Endodermal cell (in vitro differentiated cells): ENCODE results near the gene FGF14. TPM values are rescaled to one million over a fixed set of nuclear protein-coding genes. Genes with fewer than 3 reads are reported as not detected.
"Not testable (repeated sequence)": the region's sequence is repeated elsewhere in the genome, so short reads cannot be mapped to it uniquely, and the experiment has no call there.

ENCODE experiments used
- DNase-seq: peaks from one replicate; pipeline ENCODE4 v3.0.0-alpha.2; 2017
- H3K27ac ChIP-seq: 2 replicates; pipeline ENCODE4 v1.5.1; 2013; ENCODE audit warnings: mild to moderate bottlenecking, low read depth, low read length, moderate library complexity
- H3K27me3 ChIP-seq: 2 replicates; pipeline ENCODE4 v1.6.1; 2013; ENCODE audit warnings: mild to moderate bottlenecking, low read length, moderate library complexity; ENCODE audit not compliant: insufficient read depth, control insufficient read depth, poor library complexity, severe bottlenecking
- H3K36me3 ChIP-seq: 2 replicates; pipeline ENCODE4 v1.7.0; 2013; ENCODE audit warnings: mild to moderate bottlenecking, low read length, moderate library complexity; ENCODE audit not compliant: control insufficient read depth, insufficient read depth
- H3K4me1 ChIP-seq: one replicate; pipeline ENCODE4 v1.7.0; 2013; ENCODE audit warnings: low read length; ENCODE audit not compliant: control insufficient read depth, insufficient read depth
- H3K4me3 ChIP-seq: 2 replicates; pipeline ENCODE4 v1.5.1; 2013; ENCODE audit warnings: mild to moderate bottlenecking, low read length, moderate library complexity
- H3K9ac ChIP-seq: 2 replicates; pipeline ENCODE4 v1.6.1; 2013; ENCODE audit warnings: mild to moderate bottlenecking, low read length, moderate library complexity; ENCODE audit not compliant: poor library complexity, severe bottlenecking; ENCODE audit errors: extremely low read depth
- H3K9me3 ChIP-seq: 2 replicates; pipeline ENCODE4 v1.6.1; 2013; ENCODE audit warnings: mild to moderate bottlenecking, low read length, moderate library complexity; ENCODE audit not compliant: control insufficient read depth
- H3K27ac Mint-ChIP-seq: 2 replicates; pipeline ENCODE4 v1.8.0; 2020; ENCODE audit warnings: mixed read lengths
- H3K27me3 Mint-ChIP-seq: 2 replicates; pipeline ENCODE4 v1.8.0; 2021; ENCODE audit warnings: mild to moderate bottlenecking, mixed read lengths; ENCODE audit not compliant: insufficient read depth
- H3K36me3 Mint-ChIP-seq: 2 replicates; pipeline ENCODE4 v1.8.0; 2020; ENCODE audit warnings: low read depth, mixed read lengths
- H3K4me1 Mint-ChIP-seq: 2 replicates; pipeline ENCODE4 v1.8.0; 2020; ENCODE audit warnings: mixed read lengths
- H3K4me3 Mint-ChIP-seq: 2 replicates; pipeline ENCODE4 v1.8.0; 2020; ENCODE audit warnings: mild to moderate bottlenecking, moderate library complexity, mixed read lengths
- H3K9me3 Mint-ChIP-seq: 2 replicates; pipeline ENCODE4 v1.8.0; 2020; ENCODE audit warnings: mild to moderate bottlenecking, mixed read lengths
- CTCF ChIP-seq: fragments of 200-600 bp; sonication (generic); conservative IDR thresholded peaks from 2 replicates; pipeline ENCODE4 v1.5.0; 2021; ENCODE audit warnings: antibody characterized with exemption, mild to moderate bottlenecking
- WGBS, 2 experiments: methylation state at CpG; one replicate each; pipeline versions ENCODE4 v1.1.5 to v1.1.7; 2013; ENCODE audit warnings: missing lambda C conversion rate in 2 of 2, mixed read lengths in 1 of 2; ENCODE audit not compliant: insufficient coverage in 1 of 2, insufficient read length in 1 of 2; 5-methylcytosine and 5-hydroxymethylcytosine counted together
- total RNA-seq, 2 donors: library from RNA; stranded (reverse); fragmentation: NEBNext Ultra II Directional in 1 of 2; extraction: Animal tissue kit (Norgen Biotek cat#: 25700) in 1 of 2; gene quantifications; 2 replicates in 1 of 2; 3 replicates in 1 of 2; pipeline ENCODE4 v1.2.1, GENCODE V29; 2021

The FGF14 gene
- total RNA-seq, 2 donors from 2014 or later: 0.15 to 0.26 TPM

GRCh38 chr13:102141625-102142472 is 260.0 kb downstream of the FGF14 start:
- Histone ChIP-seq H3K4me3 (no peak overlapping the region), H3K4me1 (no peaks in the 10 kb centered on the region), H3K27ac (no peak overlapping the region), H3K9ac (no peak overlapping the region), H3K27me3 (no peaks in the 10 kb centered on the region), H3K36me3 (no peaks in the 10 kb centered on the region), H3K9me3 (no peaks in the 10 kb centered on the region)
- Mint-ChIP-seq H3K27me3 (no peaks in the 10 kb centered on the region), H3K27ac (no peak overlapping the region), H3K36me3 (no peaks in the 10 kb centered on the region), H3K4me3 (no peak overlapping the region), H3K4me1 (no peaks in the 10 kb centered on the region), H3K9me3 (no peaks in the 10 kb centered on the region)
- TF ChIP-seq CTCF: peak; percentile 88
- DNase-seq: no peak
- WGBS, 2 experiments: 70 to 82% methylated on average over 2 to 3 of the region's 4 CpGs

- no peaks in the 10 kb centered on the region for H3K27me3 ChIP-seq
- no peaks in the 10 kb centered on the region for H3K27me3 Mint-ChIP-seq
- no peak overlapping the region for H3K4me3 ChIP-seq
- no peak for TF ChIP-seq CTCF
- no peak overlapping the region for H3K4me3 Mint-ChIP-seq
- H3K36me3 Mint-ChIP-seq: no peaks in the 10 kb centered on the region
- WGBS, 2 experiments: 89 to 100% methylated on average over 1 to 4 of the region's 4 CpGs
- H3K4me1 ChIP-seq: no peaks in the 10 kb centered on the region
- no peaks in the 10 kb centered on the region for H3K9me3 Mint-ChIP-seq
- no peak for DNase-seq
- H3K9me3 ChIP-seq: no peaks in the 10 kb centered on the region
- no peak overlapping the region for H3K9ac ChIP-seq
- H3K36me3 ChIP-seq: no peaks in the 10 kb centered on the region
- no peak overlapping the region for H3K27ac ChIP-seq
- no peaks in the 10 kb centered on the region for H3K4me1 Mint-ChIP-seq
- no peak overlapping the region for H3K27ac Mint-ChIP-seq
Measured at GRCh38 chr13:102139626-102140025, 262.2 kb downstream of the FGF14 start.

- H3K4me1 Mint-ChIP-seq: no peaks in the 10 kb centered on the region
- H3K4me3 ChIP-seq: no peak overlapping the region
- WGBS, 2 experiments: 90 to 100% methylated on average over 1 to 3 of the region's 3 CpGs
Measured at GRCh38 chr13:102138635-102139190, 263.1 kb downstream of the FGF14 start.

GRCh38 chr13:102137904-102138303 is 263.9 kb downstream of the FGF14 start:
- H3K4me1 Mint-ChIP-seq, H3K4me3 ChIP-seq, H3K27ac Mint-ChIP-seq, H3K4me1 ChIP-seq, H3K36me3 Mint-ChIP-seq, H3K9me3 Mint-ChIP-seq, H3K4me3 Mint-ChIP-seq, H3K36me3 ChIP-seq, H3K27me3 ChIP-seq, H3K9me3 ChIP-seq, H3K27ac ChIP-seq, DNase-seq, H3K27me3 Mint-ChIP-seq, H3K9ac ChIP-seq: not testable (repeated sequence)
- WGBS, 2 experiments: 90 to 100% methylated on average over 1 to 3 of the region's 4 CpGs

More at GRCh38 chr13:102138635-102139190, 263.1 kb downstream of the FGF14 start:
- Mint-ChIP-seq H3K9me3 (no peaks in the 10 kb centered on the region), H3K36me3 (no peaks in the 10 kb centered on the region), H3K27ac (no peak overlapping the region), H3K4me3 (no peak overlapping the region), H3K27me3 (no peaks in the 10 kb centered on the region)
- no peak for TF ChIP-seq CTCF
- Histone ChIP-seq H3K27me3 (no peaks in the 10 kb centered on the region), H3K9me3 (no peaks in the 10 kb centered on the region), H3K36me3 (no peaks in the 10 kb centered on the region), H3K9ac (no peak overlapping the region), H3K27ac (no peak overlapping the region), H3K4me1 (no peaks in the 10 kb centered on the region)
- no peak for DNase-seq
